ENCODE results near the gene KRT3.

DNA sequence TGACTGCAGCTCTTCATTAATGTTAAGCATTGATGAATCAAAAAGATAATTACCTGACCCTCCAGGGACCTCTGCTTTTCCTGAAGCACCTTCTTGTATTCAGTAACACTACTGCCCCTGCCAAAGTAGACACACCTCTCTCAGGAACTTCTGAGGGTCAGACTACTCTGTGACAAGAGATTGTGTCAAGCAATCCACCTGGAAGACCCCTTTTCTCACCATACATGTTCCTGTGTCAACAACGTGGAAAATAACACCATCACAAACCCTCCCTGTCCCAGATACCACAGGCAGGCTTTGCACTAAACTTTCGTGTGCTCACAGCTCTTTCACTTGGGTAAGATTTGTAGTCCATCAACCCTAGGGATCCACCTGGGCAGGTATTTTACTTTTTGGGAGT lies 31.9 kb downstream of the KRT3 start:
- TF ChIP-seq, protein P1, sequence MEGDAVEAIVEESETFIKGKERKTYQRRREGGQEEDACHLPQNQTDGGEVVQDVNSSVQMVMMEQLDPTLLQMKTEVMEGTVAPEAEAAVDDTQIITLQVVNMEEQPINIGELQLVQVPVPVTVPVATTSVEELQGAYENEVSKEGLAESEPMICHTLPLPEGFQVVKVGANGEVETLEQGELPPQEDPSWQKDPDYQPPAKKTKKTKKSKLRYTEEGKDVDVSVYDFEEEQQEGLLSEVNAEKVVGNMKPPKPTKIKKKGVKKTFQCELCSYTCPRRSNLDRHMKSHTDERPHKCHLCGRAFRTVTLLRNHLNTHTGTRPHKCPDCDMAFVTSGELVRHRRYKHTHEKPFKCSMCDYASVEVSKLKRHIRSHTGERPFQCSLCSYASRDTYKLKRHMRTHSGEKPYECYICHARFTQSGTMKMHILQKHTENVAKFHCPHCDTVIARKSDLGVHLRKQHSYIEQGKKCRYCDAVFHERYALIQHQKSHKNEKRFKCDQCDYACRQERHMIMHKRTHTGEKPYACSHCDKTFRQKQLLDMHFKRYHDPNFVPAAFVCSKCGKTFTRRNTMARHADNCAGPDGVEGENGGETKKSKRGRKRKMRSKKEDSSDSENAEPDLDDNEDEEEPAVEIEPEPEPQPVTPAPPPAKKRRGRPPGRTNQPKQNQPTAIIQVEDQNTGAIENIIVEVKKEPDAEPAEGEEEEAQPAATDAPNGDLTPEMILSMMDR (IDR thresholded peaks at IDR 0.05; ENCODE audit: borderline replicate concordance, extremely low read depth, low read length, poor library complexity, severe bottlenecking) = no peak
- TF ChIP-seq EZH2 (IDR thresholded peaks at IDR 0.05; ENCODE audit: borderline replicate concordance, low read depth, low read length, severe bottlenecking) = no peak
